Thymus (tissue), 11 donors: ENCODE results near the gene ZER1. TPM values are rescaled to one million over a fixed set of nuclear protein-coding genes. Genes with fewer than 3 reads are reported as not detected.
"Not testable (repeated sequence)": the region's sequence is repeated elsewhere in the genome, so short reads cannot be mapped to it uniquely, and the experiment has no call there.

Experiments used
- DNase-seq, 9 donors: peaks; one replicate each; pipeline ENCODE4 v3.0.0-alpha.2; 2013; ENCODE audit warnings: low spot score in 9 of 9, low read depth in 6 of 9, missing footprints in 1 of 9
- H3K27ac ChIP-seq, 2 donors: one replicate each; pipeline ENCODE4 v1.5.1; 2013; ENCODE audit warnings: control low read depth in 1 of 2, low read depth in 1 of 2, low read length in 1 of 2, mild to moderate bottlenecking in 1 of 2, moderate library complexity in 1 of 2
- H3K27me3 ChIP-seq, 2 donors: one replicate each; pipeline ENCODE4 v1.5.1; 2013; ENCODE audit warnings: low read length in 1 of 2; ENCODE audit not compliant: control insufficient read depth in 2 of 2, insufficient read depth in 1 of 2
- H3K36me3 ChIP-seq, 2 donors: one replicate each; pipeline ENCODE4 v1.5.1; 2013; ENCODE audit warnings: low read length in 1 of 2, mild to moderate bottlenecking in 1 of 2, moderate library complexity in 1 of 2; ENCODE audit not compliant: control insufficient read depth in 2 of 2, insufficient read depth in 2 of 2
- H3K4me1 ChIP-seq, 2 donors: one replicate each; pipeline ENCODE4 v1.5.1; 2013; ENCODE audit warnings: low read length in 2 of 2; ENCODE audit not compliant: control insufficient read depth in 2 of 2, insufficient read depth in 2 of 2
- H3K4me3 ChIP-seq, 2 donors: one replicate each; pipeline ENCODE4 v1.5.1; 2013; ENCODE audit warnings: low read length in 2 of 2, control low read depth in 1 of 2, mild to moderate bottlenecking in 1 of 2
- H3K9me3 ChIP-seq, 2 donors: one replicate each; pipeline ENCODE4 v1.5.1; 2013; ENCODE audit warnings: low read length in 1 of 2, mild to moderate bottlenecking in 1 of 2; ENCODE audit not compliant: control insufficient read depth in 2 of 2, insufficient read depth in 1 of 2
- WGBS: extraction: QIAGEN DNeasy Blood & Tissue Kit; methylation state at CpG from one replicate; pipeline ENCODE4 v1.1.7; 2013; 5-methylcytosine and 5-hydroxymethylcytosine counted together
- polyA plus RNA-seq: library from polyadenylated mRNA; stranded (reverse); fragments of 200-250 nt; gene quantifications from one replicate; pipeline ENCODE4 v1.2.3, GENCODE V29; 2013
- total RNA-seq: library from RNA; stranded (reverse); fragments of 120-200 nt; gene quantifications from one replicate; pipeline ENCODE4 v1.2.4, GENCODE V29; 2013
- donor health status: healthy.

ZER1 gene
- total and polyA plus RNA-seq, 2 donors: 11.3 to 23.0 TPM

DNA sequence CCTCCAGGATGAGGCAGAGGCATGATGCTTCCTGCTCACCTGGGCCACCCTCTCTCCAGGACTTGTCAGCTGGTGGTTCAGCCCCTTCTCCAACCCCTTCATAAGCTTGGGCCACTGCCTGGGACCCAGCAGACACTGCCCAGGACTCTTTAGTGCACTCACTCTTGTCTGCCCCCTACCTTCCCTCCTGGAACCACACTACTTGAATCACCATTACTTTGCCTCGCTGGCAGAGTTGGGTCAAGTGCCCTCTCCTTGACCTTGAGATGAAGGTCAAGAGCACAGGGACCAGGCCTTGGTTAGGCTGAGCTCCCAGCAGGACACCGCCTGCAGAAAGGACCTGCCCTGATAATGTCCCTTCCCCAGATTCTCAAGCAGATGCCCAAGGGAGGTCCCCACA is 38.1 kb upstream of the ZER1 start:
- Histone ChIP-seq H3K27ac (no peak overlapping the region), H3K36me3 (peaks cover 36 to 39% of the 10 kb centered on the region in 2 donors), H3K4me1 (no peaks in the 10 kb centered on the region), H3K9me3 (no peaks in the 10 kb centered on the region), H3K27me3 (no peaks in the 10 kb centered on the region), H3K4me3 (no peak overlapping the region)
- 93% methylated on average over 2 of the region's 2 CpGs for WGBS
- no peak for DNase-seq

DNA sequence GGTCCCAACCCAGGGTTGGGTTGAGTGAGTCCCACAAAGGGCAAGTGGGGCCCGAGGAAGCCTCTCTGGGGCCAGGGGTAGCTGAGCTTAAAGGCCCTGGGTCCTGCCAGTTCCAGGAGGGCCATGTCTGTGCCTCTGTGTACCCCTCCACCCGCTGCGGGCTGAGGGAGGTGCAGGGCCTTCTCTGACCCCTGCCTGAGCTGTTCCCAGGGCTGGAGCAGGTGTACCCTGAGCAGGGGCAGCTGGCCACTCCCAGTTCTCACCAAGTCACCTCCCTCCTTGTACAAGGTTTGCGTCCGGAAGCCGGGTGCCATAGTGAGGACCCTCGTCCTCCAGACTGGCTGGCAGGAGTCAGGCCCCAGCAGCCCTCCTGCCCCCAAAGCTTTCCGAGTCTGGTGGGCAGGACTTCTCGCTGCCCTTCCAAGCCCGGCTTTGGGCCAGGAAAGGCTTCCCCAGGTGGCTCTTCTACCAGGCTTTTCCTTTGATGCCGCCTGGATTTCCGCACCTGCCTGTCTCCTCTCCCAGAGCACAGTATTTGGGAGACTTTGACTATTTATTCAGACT is 37.4 kb upstream of the ZER1 start:
- 99% methylated on average over 12 of the region's 12 CpGs for WGBS
- Histone ChIP-seq H3K9me3 (no peaks in the 10 kb centered on the region), H3K27me3 (no peaks in the 10 kb centered on the region), H3K4me1 (no peaks in the 10 kb centered on the region), H3K27ac (no peak overlapping the region), H3K36me3 (peaks cover 39 to 43% of the 10 kb centered on the region in 2 donors), H3K4me3 (no peak overlapping the region)
- DNase-seq: no peak

DNA sequence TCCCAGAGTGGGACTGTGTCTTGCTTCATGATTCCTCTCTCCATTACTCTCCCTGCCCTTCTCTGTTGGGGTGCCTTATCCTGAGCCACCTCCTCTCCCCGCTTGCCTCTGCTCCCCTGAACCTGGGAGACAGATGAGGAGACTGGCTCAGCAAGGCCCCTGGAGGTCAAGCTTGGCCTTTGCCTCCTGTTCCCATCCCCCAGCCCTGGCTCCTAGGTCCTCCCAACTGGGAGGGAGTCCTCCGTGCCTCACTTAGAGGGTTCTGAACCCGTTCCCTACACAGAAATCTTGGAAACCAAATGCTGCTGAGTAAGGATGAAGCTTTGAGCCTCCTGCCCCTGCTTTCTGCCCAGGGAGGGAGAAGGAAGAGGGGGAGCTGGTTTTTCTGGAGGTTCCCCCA is 36.8 kb upstream of the ZER1 start:
- Histone ChIP-seq H3K36me3 (peaks cover 45 to 49% of the 10 kb centered on the region in 2 donors), H3K9me3 (no peaks in the 10 kb centered on the region), H3K4me1 (no peaks in the 10 kb centered on the region), H3K27me3 (no peaks in the 10 kb centered on the region), H3K27ac (no peak overlapping the region), H3K4me3 (no peak overlapping the region)
- no peak for DNase-seq
- WGBS: over 99% methylated on average over 3 of the region's 3 CpGs

DNA sequence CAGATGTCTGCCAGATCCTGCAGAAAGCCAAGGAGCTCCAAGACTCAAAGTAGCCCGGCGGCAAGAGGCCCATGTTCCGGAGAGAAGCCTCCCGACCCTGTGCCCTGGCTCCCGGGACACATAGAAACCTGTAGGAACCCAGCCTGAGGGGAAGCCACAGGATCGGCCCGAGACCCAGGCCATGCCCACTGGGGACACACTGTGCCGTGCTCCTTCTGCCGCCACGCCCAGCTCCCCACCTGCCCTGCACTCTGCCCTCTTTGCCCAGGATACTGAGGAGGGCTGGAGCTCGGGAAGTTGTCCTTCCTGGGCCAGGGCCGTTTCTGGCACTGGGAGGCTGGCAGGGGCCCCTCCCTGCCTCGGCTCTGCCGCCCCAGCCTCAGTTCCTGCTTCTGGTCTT is 36.1 kb upstream of the ZER1 start:
- no peak overlapping the region for H3K4me3 ChIP-seq
- H3K9me3 ChIP-seq: no peaks in the 10 kb centered on the region
- 87% methylated on average over 14 of the region's 14 CpGs for WGBS
- H3K27me3 ChIP-seq: no peaks in the 10 kb centered on the region
- no peak overlapping the region for H3K27ac ChIP-seq
- no peaks in the 10 kb centered on the region for H3K4me1 ChIP-seq
- no peak for DNase-seq
- peaks cover 52 to 56% of the 10 kb centered on the region in 2 donors for H3K36me3 ChIP-seq

DNA sequence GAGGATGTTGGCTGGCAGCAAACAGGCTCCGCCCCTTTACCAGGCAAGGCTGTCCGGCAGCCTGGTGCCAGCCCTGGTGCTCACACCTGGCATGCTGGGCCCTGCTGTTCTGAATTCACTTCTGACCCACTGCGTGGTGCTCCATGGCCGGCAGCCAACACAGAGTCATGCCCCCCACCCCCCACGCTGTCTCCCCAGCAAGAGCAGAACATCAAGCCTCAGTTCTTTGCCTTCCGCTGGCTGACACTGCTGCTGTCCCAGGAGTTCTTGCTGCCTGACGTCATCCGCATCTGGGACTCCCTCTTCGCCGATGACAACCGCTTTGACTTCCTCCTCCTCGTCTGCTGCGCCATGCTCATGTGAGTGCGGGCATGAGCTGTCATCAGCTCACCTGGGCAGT is 33.9 kb upstream of the ZER1 start:
- no peak overlapping the region for H3K27ac ChIP-seq
- H3K4me3 ChIP-seq: no peak overlapping the region
- no peak for DNase-seq
- peaks cover 63 to 71% of the 10 kb centered on the region in 2 donors for H3K36me3 ChIP-seq
- no peaks in the 10 kb centered on the region for H3K4me1 ChIP-seq
- 95% methylated on average over 14 of the region's 14 CpGs for WGBS
- H3K27me3 ChIP-seq: no peaks in the 10 kb centered on the region
- H3K9me3 ChIP-seq: no peaks in the 10 kb centered on the region

DNA sequence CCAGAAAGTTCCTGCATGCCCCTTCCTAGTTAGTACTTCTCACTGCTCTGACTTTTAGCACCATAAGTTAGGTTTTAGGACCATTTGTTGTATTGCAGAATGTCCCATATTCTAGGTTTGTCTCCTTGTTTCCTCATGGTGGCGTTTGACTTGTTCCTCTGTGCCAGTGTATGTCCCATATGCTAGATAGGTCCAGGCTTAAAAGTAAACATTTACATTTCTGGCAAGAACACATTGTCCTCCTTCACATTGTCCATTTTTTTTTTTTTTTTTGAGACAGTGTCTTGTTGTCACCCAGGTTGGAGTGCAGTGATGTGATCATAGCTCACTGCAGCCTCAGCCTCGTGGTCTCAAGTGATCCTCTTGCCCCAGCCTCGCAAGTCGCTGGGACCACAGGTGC is 30.8 kb upstream of the ZER1 start:
- Histone ChIP-seq H3K27me3 (no peaks in the 10 kb centered on the region), H3K9me3 (no peaks in the 10 kb centered on the region), H3K36me3 (peaks cover 75 to 80% of the 10 kb centered on the region in 2 donors), H3K4me3 (no peak overlapping the region), H3K27ac (no peak overlapping the region), H3K4me1 (no peaks in the 10 kb centered on the region)
- WGBS: 98% methylated on average over 4 of the region's 4 CpGs
- no peak for DNase-seq

DNA sequence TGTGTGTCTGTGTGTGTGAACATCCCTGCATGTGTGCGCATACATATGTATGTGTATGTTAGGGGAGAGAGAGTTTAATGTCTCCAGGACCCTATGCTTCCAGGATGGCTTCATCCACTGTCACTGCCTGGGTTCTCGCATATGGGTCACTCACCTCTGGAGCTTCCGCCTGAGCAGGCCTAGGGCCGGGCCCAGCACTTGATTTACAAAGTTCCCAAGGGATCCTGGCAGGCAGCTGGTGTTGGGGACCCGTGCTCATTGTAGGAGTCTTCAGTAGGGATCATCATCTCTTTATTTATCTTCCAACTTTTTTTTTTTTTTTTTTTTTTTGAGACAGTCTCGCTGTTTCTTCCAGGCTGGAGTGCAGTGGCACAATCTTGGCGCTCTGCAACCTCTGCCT is 28.3 kb upstream of the ZER1 start:
- Histone ChIP-seq H3K27me3 (no peaks in the 10 kb centered on the region), H3K4me1 (no peaks in the 10 kb centered on the region), H3K27ac (no peak overlapping the region), H3K9me3 (no peaks in the 10 kb centered on the region), H3K4me3 (no peak overlapping the region), H3K36me3 (peaks cover 67 to 68% of the 10 kb centered on the region in 2 donors)
- 99% methylated on average over 7 of the region's 7 CpGs for WGBS
- DNase-seq: no peak

DNA sequence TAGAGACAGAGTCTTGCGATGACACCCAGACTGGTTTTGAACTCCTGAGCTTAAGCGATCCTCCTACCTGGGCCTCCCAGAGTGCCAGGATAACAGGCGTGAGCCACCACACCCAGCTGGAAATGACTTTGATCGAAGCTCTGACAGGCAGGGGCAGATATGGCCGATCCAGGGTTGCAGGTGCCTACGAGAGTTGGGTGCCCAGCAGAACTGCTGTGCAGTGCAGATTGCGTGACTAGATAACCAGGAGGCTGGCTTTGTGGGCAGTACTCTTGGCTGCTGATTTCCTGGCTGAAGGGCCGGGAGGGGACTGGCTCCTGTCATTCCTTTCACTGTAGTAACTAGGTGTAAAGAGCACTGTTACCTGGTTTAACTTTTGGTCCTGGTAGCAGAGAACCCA is 27.2 kb upstream of the ZER1 start:
- Histone ChIP-seq H3K27ac (no peak overlapping the region), H3K4me3 (no peak overlapping the region), H3K4me1 (no peaks in the 10 kb centered on the region), H3K9me3 (no peaks in the 10 kb centered on the region), H3K27me3 (no peaks in the 10 kb centered on the region), H3K36me3 (peaks cover 68 to 69% of the 10 kb centered on the region in 2 donors)
- no peak for DNase-seq
- 96% methylated on average over 8 of the region's 8 CpGs for WGBS

DNA sequence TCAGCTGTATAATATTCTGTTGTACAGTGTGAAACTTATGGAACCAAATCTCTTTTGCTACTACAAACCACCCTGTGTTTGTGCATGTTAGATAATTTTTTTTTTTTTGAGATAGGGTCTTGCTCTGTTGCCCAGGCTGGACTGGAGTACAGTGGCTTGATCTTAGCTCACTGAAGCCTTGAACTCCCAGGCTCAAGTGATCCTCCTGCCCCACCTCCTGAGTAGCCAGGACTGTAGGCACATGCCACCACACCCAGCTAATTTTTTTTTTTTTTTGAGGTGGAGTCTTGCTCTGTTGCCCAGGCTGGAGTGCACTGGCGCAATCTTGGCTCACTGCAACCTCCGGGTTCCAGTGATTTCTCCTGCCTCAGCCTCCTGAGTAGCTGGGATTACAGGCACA is 23.2 kb upstream of the ZER1 start:
- DNase-seq, H3K4me1 ChIP-seq, H3K27me3 ChIP-seq, H3K4me3 ChIP-seq, H3K27ac ChIP-seq, H3K9me3 ChIP-seq: not testable (repeated sequence)
- 47% methylated on average over 2 of the region's 2 CpGs for WGBS
- H3K36me3 ChIP-seq: peaks cover 73 to 78% of the 10 kb centered on the region in 2 donors
